Measurements from ENCODE around the gene GORASP2.

GORASP2 gene

DNA sequence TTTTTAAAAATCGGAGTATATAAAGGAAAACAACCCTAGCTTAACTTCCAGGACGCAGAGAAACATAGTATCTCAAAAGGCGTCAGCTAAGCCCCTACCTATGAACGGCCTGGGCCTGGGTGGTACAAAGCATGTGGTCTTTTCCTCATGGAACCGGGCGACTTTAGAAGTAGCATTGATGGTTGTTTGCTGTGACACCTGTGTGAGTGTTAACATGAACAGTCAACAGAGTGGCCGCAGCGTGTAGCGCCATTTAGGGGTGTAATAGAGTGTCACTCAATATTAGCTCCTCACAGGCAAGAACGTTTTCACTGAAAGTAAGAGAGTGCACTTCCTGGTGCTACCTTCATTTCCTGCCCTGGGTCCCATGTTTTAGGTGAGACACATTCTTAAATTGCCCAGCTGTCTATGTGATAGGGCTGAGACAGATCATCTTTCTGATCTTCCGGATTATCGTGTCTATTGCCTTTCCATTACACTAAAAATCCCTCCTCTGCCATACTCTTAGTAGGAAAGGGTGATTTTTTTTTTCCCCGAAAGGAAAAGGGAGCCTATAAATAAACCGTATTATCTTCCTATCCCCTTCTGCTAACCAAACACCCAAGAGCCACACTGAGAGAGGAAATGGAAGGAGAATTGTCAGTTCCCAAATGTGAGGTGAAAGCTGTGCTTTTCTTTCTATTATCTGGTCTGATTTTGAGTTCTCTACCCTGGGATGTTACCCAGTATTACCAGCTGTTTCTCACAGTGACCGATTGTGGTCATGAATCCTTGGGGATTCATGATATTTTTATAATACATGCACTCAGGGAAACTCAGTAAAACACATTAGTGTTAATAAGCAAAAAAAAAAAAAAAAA lies 1.3 kb downstream of the GORASP2 start:
- DNase-seq (ENCODE audit: low spot score), result peak; percentile 44
- peaks cover 19% of the 10 kb centered on the region for H3K36me3 Mint-ChIP-seq (ENCODE audit: low read depth)
- H3K9me3 Mint-ChIP-seq, result peaks cover 18% of the 10 kb centered on the region
- H3K4me3 Mint-ChIP-seq, result peak overlapping the region; percentile 89
- peaks cover 34% of the 10 kb centered on the region for H3K4me1 Mint-ChIP-seq (ENCODE audit: low read depth)
- peak overlapping the region; percentile 91 for H3K27ac Mint-ChIP-seq
- H3K27me3 Mint-ChIP-seq (ENCODE audit: low read depth), result no peaks in the 10 kb centered on the region

DNA sequence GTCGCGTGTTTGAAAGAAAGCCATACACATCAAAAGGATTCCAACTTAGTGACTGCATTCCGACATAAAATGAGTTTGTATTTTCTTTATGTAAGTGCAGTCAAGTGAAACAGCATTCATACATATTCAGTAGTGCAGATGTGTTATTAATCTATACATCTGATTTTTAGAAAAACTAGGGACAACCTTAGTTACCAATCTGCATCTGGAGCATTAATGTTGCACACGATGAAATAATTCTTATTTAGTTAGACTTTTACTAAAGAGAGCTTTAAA lies 1.9 kb downstream of the GORASP2 start:
- H3K4me1 Mint-ChIP-seq (ENCODE audit: low read depth), result peaks cover 36% of the 10 kb centered on the region
- H3K9me3 Mint-ChIP-seq, result peaks cover 18% of the 10 kb centered on the region
- H3K27ac Mint-ChIP-seq, result peak overlapping the region; percentile 91
- H3K36me3 Mint-ChIP-seq (ENCODE audit: low read depth), result peaks cover 22% of the 10 kb centered on the region
- no peaks in the 10 kb centered on the region for H3K27me3 Mint-ChIP-seq (ENCODE audit: low read depth)
- H3K4me3 Mint-ChIP-seq, result peak overlapping the region; percentile 89
- DNase-seq (ENCODE audit: low spot score), result no peak

- Mint-ChIP-seq H3K27ac (no peak overlapping the region), H3K4me1 (ENCODE audit: low read depth) (peaks cover 32% of the 10 kb centered on the region), H3K9me3 (peaks cover 7% of the 10 kb centered on the region), H3K27me3 (ENCODE audit: low read depth) (no peaks in the 10 kb centered on the region), H3K36me3 (ENCODE audit: low read depth) (peaks cover 21% of the 10 kb centered on the region), H3K4me3 (peak overlapping the region; percentile 18)
- no peak for DNase-seq (ENCODE audit: low spot score)
Observed at GRCh38 chr2:170932166-170932565, 3.1 kb downstream of the GORASP2 start.

DNA sequence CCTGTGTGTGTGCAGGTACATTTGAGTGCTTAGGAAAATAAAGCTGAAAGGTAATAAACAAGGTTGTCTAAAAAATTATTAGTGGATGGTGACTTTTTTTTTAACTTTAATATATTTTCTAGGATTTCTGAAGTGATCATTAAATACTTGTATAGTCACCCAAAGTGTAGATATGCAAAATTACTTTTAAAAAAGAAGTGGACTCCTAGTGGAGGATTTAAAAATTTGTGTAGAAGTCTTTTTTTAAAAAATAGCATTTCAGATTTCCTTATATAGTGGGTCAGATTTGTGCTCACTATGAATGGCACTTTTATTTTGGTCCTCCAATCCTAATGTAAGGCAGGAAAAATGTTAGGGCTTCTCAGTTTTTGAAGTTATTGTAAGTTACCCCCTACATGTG lies 3.9 kb downstream of the GORASP2 start:
- no peak overlapping the region for H3K4me3 Mint-ChIP-seq
- peaks cover 29% of the 10 kb centered on the region for H3K4me1 Mint-ChIP-seq (ENCODE audit: low read depth)
- H3K36me3 Mint-ChIP-seq (ENCODE audit: low read depth), result peaks cover 19% of the 10 kb centered on the region
- H3K27me3 Mint-ChIP-seq (ENCODE audit: low read depth), result no peaks in the 10 kb centered on the region
- no peak for DNase-seq (ENCODE audit: low spot score)
- H3K9me3 Mint-ChIP-seq, result peaks cover 4% of the 10 kb centered on the region
- H3K27ac Mint-ChIP-seq, result no peak overlapping the region

DNA sequence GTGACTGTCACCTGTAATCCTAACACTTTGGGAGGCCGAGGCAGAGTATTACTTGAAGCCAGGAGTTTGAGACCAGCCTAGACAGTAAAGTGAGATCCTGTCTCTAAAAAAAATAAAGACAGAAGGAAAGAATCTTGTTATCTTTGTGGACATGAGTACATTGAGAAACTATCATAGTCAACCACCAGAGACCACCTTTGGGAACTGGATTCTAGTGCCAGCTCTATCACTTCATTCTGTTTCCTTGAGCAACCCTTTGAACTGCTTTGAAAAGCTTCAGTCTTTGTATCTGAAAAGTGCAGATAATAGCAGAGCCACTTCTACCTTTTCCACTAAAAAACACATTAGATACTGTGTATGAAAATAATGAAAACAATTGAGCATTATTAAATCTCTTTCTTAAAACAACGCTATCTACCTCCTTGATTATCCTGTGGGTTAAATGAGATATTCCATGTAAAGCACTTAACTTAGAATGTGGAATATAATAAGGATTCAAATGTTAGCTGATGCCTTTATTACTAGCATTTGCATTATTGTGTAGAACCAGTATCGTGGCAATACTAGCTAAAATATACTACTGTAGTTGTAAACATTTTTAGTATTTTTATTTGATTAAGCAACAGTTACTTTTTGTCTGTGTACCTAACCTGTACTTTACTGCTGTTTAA lies 8.8 kb downstream of the GORASP2 start:
- no peak overlapping the region for H3K27ac Mint-ChIP-seq
- no peak overlapping the region for H3K4me3 Mint-ChIP-seq
- no peaks in the 10 kb centered on the region for H3K27me3 Mint-ChIP-seq (ENCODE audit: low read depth)
- H3K9me3 Mint-ChIP-seq, result no peaks in the 10 kb centered on the region
- peaks cover 20% of the 10 kb centered on the region for H3K4me1 Mint-ChIP-seq (ENCODE audit: low read depth)
- DNase-seq (ENCODE audit: low spot score), result no peak
- H3K36me3 Mint-ChIP-seq (ENCODE audit: low read depth), result peaks cover 17% of the 10 kb centered on the region

DNA sequence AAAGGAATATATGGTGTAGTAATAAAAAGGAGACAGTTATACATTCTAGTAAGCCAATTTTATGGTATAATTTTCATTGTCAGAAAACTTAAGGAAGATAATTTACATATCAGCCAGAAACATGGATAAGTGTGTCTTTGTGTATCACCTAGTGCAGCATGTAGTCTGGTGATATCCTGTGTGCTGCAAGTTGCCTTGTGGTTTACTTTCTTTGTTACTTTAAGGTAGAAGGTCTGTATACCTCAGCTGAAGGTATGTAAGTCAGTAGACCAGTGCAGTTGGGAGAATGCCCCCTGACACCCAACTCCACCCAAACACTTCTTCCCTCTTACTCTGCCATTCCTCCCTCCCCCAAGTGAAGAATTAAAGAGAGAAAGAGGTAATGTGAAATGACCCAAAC lies 11.0 kb downstream of the GORASP2 start:
- Mint-ChIP-seq H3K36me3 (ENCODE audit: low read depth) (peaks cover 21% of the 10 kb centered on the region), H3K27ac (peak overlapping the region; percentile 8), H3K27me3 (ENCODE audit: low read depth) (no peaks in the 10 kb centered on the region), H3K9me3 (no peaks in the 10 kb centered on the region), H3K4me3 (no peak overlapping the region), H3K4me1 (ENCODE audit: low read depth) (peaks cover 22% of the 10 kb centered on the region)
- no peak for DNase-seq (ENCODE audit: low spot score)

DNA sequence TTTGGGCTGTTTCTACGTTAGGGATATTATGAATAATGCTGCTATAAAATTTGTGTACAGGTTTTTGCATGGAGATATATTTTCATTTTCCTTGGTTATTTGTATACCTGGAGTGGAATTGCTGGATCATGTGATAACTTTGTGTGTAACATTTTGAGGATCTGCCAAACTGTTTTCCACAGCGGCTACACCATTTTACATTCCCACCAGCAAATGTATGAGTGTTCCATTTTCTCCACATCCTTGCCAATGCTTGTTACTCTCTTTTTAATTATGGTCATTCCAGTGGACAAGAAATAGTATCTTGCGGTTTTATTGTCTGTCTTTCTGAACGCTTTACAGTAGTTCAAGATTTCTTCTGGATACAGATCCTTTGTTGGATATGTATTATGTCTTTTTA lies 13.6 kb downstream of the GORASP2 start:
- H3K4me3 Mint-ChIP-seq, result no peak overlapping the region
- H3K9me3 Mint-ChIP-seq, result no peaks in the 10 kb centered on the region
- peaks cover 17% of the 10 kb centered on the region for H3K36me3 Mint-ChIP-seq (ENCODE audit: low read depth)
- H3K27ac Mint-ChIP-seq, result no peak overlapping the region
- no peak for DNase-seq (ENCODE audit: low spot score)
- no peaks in the 10 kb centered on the region for H3K27me3 Mint-ChIP-seq (ENCODE audit: low read depth)
- H3K4me1 Mint-ChIP-seq (ENCODE audit: low read depth), result peaks cover 21% of the 10 kb centered on the region

GRCh38 chr2:170943041-170943440 lies 14.0 kb downstream of the GORASP2 start:
- Mint-ChIP-seq H3K4me1 (ENCODE audit: low read depth) (peaks cover 21% of the 10 kb centered on the region), H3K4me3 (no peak overlapping the region), H3K9me3 (no peaks in the 10 kb centered on the region), H3K27ac (no peak overlapping the region), H3K36me3 (ENCODE audit: low read depth) (peaks cover 17% of the 10 kb centered on the region), H3K27me3 (ENCODE audit: low read depth) (no peaks in the 10 kb centered on the region)
- no peak for DNase-seq (ENCODE audit: low spot score)

DNA sequence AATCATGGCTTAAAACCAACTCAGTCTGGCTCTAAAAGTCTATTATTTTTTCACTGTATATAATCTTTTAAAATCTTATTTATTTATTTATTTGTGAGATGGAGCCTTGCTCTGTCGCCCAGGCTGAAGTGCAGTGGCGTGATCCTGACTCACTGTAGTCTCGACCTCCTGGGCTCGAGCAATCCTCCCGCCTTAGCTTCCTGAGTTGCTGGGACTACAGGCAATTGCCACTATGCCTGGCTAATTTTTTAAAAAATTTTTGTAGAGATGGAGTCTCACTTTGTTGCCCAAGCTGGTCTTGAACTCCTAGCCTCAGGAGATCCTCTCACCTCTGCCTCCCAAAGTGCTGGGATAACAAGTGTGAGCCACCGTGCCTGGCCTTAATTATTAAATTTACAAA lies 14.5 kb downstream of the GORASP2 start:
- Mint-ChIP-seq H3K9me3 (no peaks in the 10 kb centered on the region), H3K27me3 (ENCODE audit: low read depth) (no peaks in the 10 kb centered on the region), H3K4me3 (no peak overlapping the region)

DNA sequence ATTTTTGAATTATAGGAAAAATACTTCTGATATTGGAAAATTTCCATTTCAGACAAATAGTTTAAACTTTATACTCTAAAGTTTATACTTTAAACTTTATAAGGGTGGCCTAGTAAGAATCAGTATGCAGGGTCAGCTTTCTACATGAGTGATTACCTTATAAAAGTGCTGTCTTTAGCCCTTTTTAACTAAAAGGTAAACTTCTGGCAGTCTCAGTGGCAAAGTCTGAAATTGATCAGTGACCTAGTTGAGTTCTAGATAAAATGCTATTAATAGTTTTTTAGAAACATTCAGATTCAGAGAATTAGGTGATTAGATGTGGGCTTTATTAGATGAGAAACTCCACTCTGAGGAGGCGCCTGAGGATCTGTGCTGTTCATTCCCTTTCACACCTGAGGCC lies 15.5 kb downstream of the GORASP2 start:
- no peak overlapping the region for H3K27ac Mint-ChIP-seq
- peaks cover 21% of the 10 kb centered on the region for H3K36me3 Mint-ChIP-seq (ENCODE audit: low read depth)
- no peak for DNase-seq (ENCODE audit: low spot score)
- H3K27me3 Mint-ChIP-seq (ENCODE audit: low read depth), result no peaks in the 10 kb centered on the region
- H3K4me3 Mint-ChIP-seq, result no peak overlapping the region
- peaks cover 21% of the 10 kb centered on the region for H3K4me1 Mint-ChIP-seq (ENCODE audit: low read depth)
- H3K9me3 Mint-ChIP-seq, result no peaks in the 10 kb centered on the region

More for the DNA sequence above, 14.5 kb downstream of the GORASP2 start:
- Mint-ChIP-seq H3K36me3 (ENCODE audit: low read depth) (peaks cover 17% of the 10 kb centered on the region), H3K27ac (no peak overlapping the region), H3K4me1 (ENCODE audit: low read depth) (peaks cover 21% of the 10 kb centered on the region)
- no peak for DNase-seq (ENCODE audit: low spot score)

GRCh38 chr2:170949415-170949814 lies 20.4 kb downstream of the GORASP2 start:
- H3K4me1 Mint-ChIP-seq (ENCODE audit: low read depth), result peaks cover 2% of the 10 kb centered on the region
- no peak overlapping the region for H3K27ac Mint-ChIP-seq
- H3K9me3 Mint-ChIP-seq, result no peaks in the 10 kb centered on the region
- H3K4me3 Mint-ChIP-seq, result no peak overlapping the region
- no peaks in the 10 kb centered on the region for H3K27me3 Mint-ChIP-seq (ENCODE audit: low read depth)
- no peak for DNase-seq (ENCODE audit: low spot score)
- H3K36me3 Mint-ChIP-seq (ENCODE audit: low read depth), result peaks cover 43% of the 10 kb centered on the region

GRCh38 chr2:170950221-170950761 lies 21.2 kb downstream of the GORASP2 start:
- no peak overlapping the region for H3K27ac Mint-ChIP-seq
- peaks cover 2% of the 10 kb centered on the region for H3K4me1 Mint-ChIP-seq (ENCODE audit: low read depth)
- DNase-seq (ENCODE audit: low spot score), result no peak
- H3K36me3 Mint-ChIP-seq (ENCODE audit: low read depth), result peaks cover 50% of the 10 kb centered on the region
- no peak overlapping the region for H3K4me3 Mint-ChIP-seq
- no peaks in the 10 kb centered on the region for H3K27me3 Mint-ChIP-seq (ENCODE audit: low read depth)
- no peaks in the 10 kb centered on the region for H3K9me3 Mint-ChIP-seq

- H3K9me3 Mint-ChIP-seq, result no peaks in the 10 kb centered on the region
- peaks cover 63% of the 10 kb centered on the region for H3K36me3 Mint-ChIP-seq (ENCODE audit: low read depth)
- DNase-seq (ENCODE audit: low spot score), result no peak
- no peaks in the 10 kb centered on the region for H3K27me3 Mint-ChIP-seq (ENCODE audit: low read depth)
- no peaks in the 10 kb centered on the region for H3K4me1 Mint-ChIP-seq (ENCODE audit: low read depth)
- H3K27ac Mint-ChIP-seq, result no peak overlapping the region
- no peak overlapping the region for H3K4me3 Mint-ChIP-seq
Observed at GRCh38 chr2:170953941-170954340, 24.9 kb downstream of the GORASP2 start.

DNA sequence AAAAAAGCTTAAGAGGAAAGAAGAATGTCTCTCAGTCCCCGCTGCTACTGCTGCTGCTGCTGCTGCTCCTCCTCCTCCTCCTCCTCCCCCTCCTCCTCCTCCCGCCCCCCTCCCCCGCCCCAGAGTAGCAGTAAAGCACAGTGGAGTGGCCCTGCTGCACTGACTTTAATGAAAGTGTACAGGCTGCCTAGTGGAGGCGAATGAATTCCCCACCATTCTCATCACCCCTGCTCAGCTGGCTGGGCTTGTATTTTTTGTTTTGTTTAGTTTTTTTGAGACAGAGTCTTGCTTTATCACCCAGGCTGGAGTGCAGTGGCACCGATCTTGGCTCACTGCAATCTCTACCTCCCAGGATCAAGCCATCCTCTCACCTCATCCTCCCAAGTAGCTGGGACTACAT lies 34.3 kb downstream of the GORASP2 start:
- Mint-ChIP-seq H3K36me3 (ENCODE audit: low read depth) (peaks cover 56% of the 10 kb centered on the region), H3K27ac (no peak overlapping the region), H3K27me3 (ENCODE audit: low read depth) (no peaks in the 10 kb centered on the region), H3K4me3 (no peak overlapping the region), H3K4me1 (ENCODE audit: low read depth) (no peaks in the 10 kb centered on the region), H3K9me3 (no peaks in the 10 kb centered on the region)
- DNase-seq (ENCODE audit: low spot score), result no peak
